H1 (cell line): ENCODE results near the gene JAK2. TPM values are rescaled to one million over a fixed set of nuclear protein-coding genes. Genes with fewer than 3 reads are reported as not detected.

Experiments
- CTCF ChIA-PET: fragments of 300-600 bp; sonication (Branson Sonifier 250); formaldehyde crosslinking; loops from one replicate; lab custom pipeline; 2021; ENCODE audit not compliant: partially characterized antibody; lab: Charles Lee
- POLR2A ChIA-PET: fragments of 300-600 bp; sonication (Branson Sonifier 250); formaldehyde crosslinking; loops from one replicate; lab custom pipeline; 2021; ENCODE audit warnings: inconsistent platforms; ENCODE audit not compliant: partially characterized antibody; lab: Charles Lee
- DNase-seq, 2 experiments: peaks; one replicate each; pipeline versions ENCODE4 v3.0.0 to v3.0.0-alpha.2; 2010 to 2022; ENCODE audit warnings: low spot score in 2 of 2, low read depth in 1 of 2, mixed read lengths in 1 of 2
- FAIRE-seq: peaks from 2 replicates; lab custom pipeline; 2011; peaks lifted over from hg19 to GRCh38; lab: Jason Lieb, UNC
- H2AFZ ChIP-seq: 2 replicates; pipeline ENCODE4 v1.8.1; 2012; ENCODE audit warnings: low read length, inconsistent platforms
- H2AK5ac ChIP-seq: 2 replicates; pipeline ENCODE4 v1.6.1; 2013; ENCODE audit warnings: low read depth, low read length
- H2BK120ac ChIP-seq: replicated peaks from 2 replicates; pipeline ENCODE3; 2013; ENCODE audit warnings: low read depth, low read length, inconsistent platforms
- H2BK12ac ChIP-seq: 2 replicates; pipeline ENCODE4 v1.6.1; 2013; ENCODE audit warnings: low read depth, low read length
- H2BK15ac ChIP-seq: 2 replicates; pipeline ENCODE4 v1.6.1; 2013; ENCODE audit warnings: low read length
- H2BK20ac ChIP-seq: 2 replicates; pipeline ENCODE4 v1.6.1; 2013; ENCODE audit warnings: low read length
- H2BK5ac ChIP-seq: 2 replicates; pipeline ENCODE4 v1.6.1; 2013; ENCODE audit warnings: low read depth, low read length
- H3K14ac ChIP-seq: 2 replicates; pipeline ENCODE4 v1.6.1; 2013; ENCODE audit warnings: inconsistent platforms; ENCODE audit not compliant: insufficient read length
- H3K18ac ChIP-seq: 2 replicates; pipeline ENCODE4 v1.6.1; 2013; ENCODE audit warnings: low read length; ENCODE audit errors: extremely low read depth
- H3K23ac ChIP-seq: 2 replicates; pipeline ENCODE4 v1.6.1; 2013; ENCODE audit warnings: inconsistent platforms; ENCODE audit not compliant: insufficient read length
- H3K23me2 ChIP-seq: 2 replicates; pipeline ENCODE4 v1.6.1; 2013; ENCODE audit warnings: low read depth, low read length
- H3K27ac ChIP-seq: 2 replicates; pipeline ENCODE4 v1.6.1; 2011; ENCODE audit warnings: low read depth, low read length, inconsistent platforms
- H3K27me3 ChIP-seq, 4 experiments: replicated peaks in 1 of 4; 1 replicate in 1 of 4; 2 replicates in 3 of 4; pipeline versions ENCODE4 v1.6.1 to v1.8.1; 2011 to 2013; ENCODE audit warnings: low read length in 3 of 4, mild to moderate bottlenecking in 3 of 4, inconsistent platforms in 2 of 4, mixed read lengths in 2 of 4, moderate library complexity in 1 of 4; ENCODE audit not compliant: control insufficient read depth in 3 of 4, insufficient read depth in 3 of 4; ENCODE audit errors: extremely low read depth in 1 of 4
- H3K36me3 ChIP-seq, 4 experiments: 2 replicates each; pipeline versions ENCODE4 v1.6.1 to v1.8.1; 2011 to 2013; ENCODE audit warnings: mild to moderate bottlenecking in 4 of 4, low read length in 3 of 4, moderate library complexity in 2 of 4, control low read depth in 1 of 4, inconsistent platforms in 1 of 4; ENCODE audit not compliant: insufficient read depth in 4 of 4, control insufficient read depth in 2 of 4
- H3K4ac ChIP-seq: replicated peaks from 2 replicates; pipeline ENCODE3; 2013; ENCODE audit warnings: low read length, low read depth, mixed read lengths, inconsistent platforms; ENCODE audit not compliant: insufficient read length
- H3K4me1 ChIP-seq, 4 experiments: replicated peaks in 1 of 4; 1 replicate in 1 of 4; 2 replicates in 3 of 4; pipeline versions ENCODE4 v1.6.1 to v1.8.1; 2011 to 2013; ENCODE audit warnings: low read length in 3 of 4, inconsistent platforms in 2 of 4, mixed read lengths in 1 of 4; ENCODE audit not compliant: insufficient read depth in 4 of 4, control insufficient read depth in 3 of 4
- H3K4me2 ChIP-seq, 2 experiments: 2 replicates each; pipeline versions ENCODE4 v1.6.1 to v1.8.1; 2011 to 2013; ENCODE audit warnings: low read depth in 2 of 2, low read length in 2 of 2, control low read depth in 1 of 2, inconsistent platforms in 1 of 2, mild to moderate bottlenecking in 1 of 2; ENCODE audit not compliant: insufficient read depth in 1 of 2
- H3K4me3 ChIP-seq, 4 experiments: fragments of 200-600, 300-600 bp in 1 of 4; sonication (generic), shearing (Covaris generic), sonication (Bioruptor Twin) in 1 of 4; 2 replicates each; pipeline versions ENCODE4 v1.5.1 to v1.8.1; 2011 to 2016; ENCODE audit warnings: low read length in 4 of 4, low read depth in 3 of 4, control low read depth in 2 of 4, inconsistent platforms in 2 of 4, mild to moderate bottlenecking in 2 of 4, mixed read lengths in 1 of 4, moderate library complexity in 1 of 4; ENCODE audit not compliant: insufficient read depth in 2 of 4; ENCODE audit errors: extremely low read depth in 1 of 4
- H3K56ac ChIP-seq: replicated peaks from 2 replicates; pipeline ENCODE3; 2013; ENCODE audit warnings: low read depth, mild to moderate bottlenecking, mixed read lengths, low read length, inconsistent platforms; ENCODE audit not compliant: insufficient read length
- H3K79me1 ChIP-seq: 2 replicates; pipeline ENCODE4 v1.6.1; 2013; ENCODE audit warnings: low read depth, low read length, control low read depth
- H3K79me2 ChIP-seq, 2 experiments: 2 replicates each; pipeline versions ENCODE4 v1.6.1 to v1.8.1; 2012 to 2013; ENCODE audit warnings: low read length in 2 of 2, mild to moderate bottlenecking in 2 of 2, inconsistent platforms in 1 of 2; ENCODE audit not compliant: insufficient read depth in 2 of 2, control insufficient read depth in 1 of 2
- H3K9ac ChIP-seq, 4 experiments: replicated peaks in 1 of 4; 1 replicate in 1 of 4; 2 replicates in 3 of 4; pipeline versions ENCODE4 v1.6.1 to v1.8.1; 2011 to 2013; ENCODE audit warnings: low read depth in 3 of 4, low read length in 3 of 4, control low read depth in 2 of 4, mild to moderate bottlenecking in 2 of 4, moderate library complexity in 2 of 4, inconsistent platforms in 1 of 4; ENCODE audit errors: extremely low read depth in 1 of 4
- H3K9me3 ChIP-seq, 2 experiments: 2 replicates each; pipeline versions ENCODE4 v1.6.1 to v1.8.1; 2012 to 2013; ENCODE audit warnings: mild to moderate bottlenecking in 2 of 2, moderate library complexity in 2 of 2, control low read depth in 1 of 2, inconsistent platforms in 1 of 2, low read depth in 1 of 2, low read length in 1 of 2, mixed read lengths in 1 of 2; ENCODE audit not compliant: insufficient read depth in 2 of 2
- H4K20me1 ChIP-seq, 2 experiments: replicated peaks in 1 of 2; 2 replicates each; pipeline versions ENCODE3 to v1.8.1; 2011 to 2013; ENCODE audit warnings: inconsistent platforms in 2 of 2, low read length in 2 of 2, mild to moderate bottlenecking in 1 of 2; ENCODE audit not compliant: insufficient read depth in 2 of 2, control insufficient read depth in 1 of 2
- H4K5ac ChIP-seq: 2 replicates; pipeline ENCODE4 v1.6.1; 2013; ENCODE audit warnings: low read length, low read depth, mixed read lengths, inconsistent platforms; ENCODE audit not compliant: insufficient read length
- H4K8ac ChIP-seq: 2 replicates; pipeline ENCODE4 v1.8.0; 2013; ENCODE audit warnings: mild to moderate bottlenecking, moderate library complexity, low read length, inconsistent platforms; ENCODE audit not compliant: insufficient read depth; ENCODE audit errors: extremely low read depth
- H4K91ac ChIP-seq: replicated peaks from 2 replicates; pipeline ENCODE3; 2013; ENCODE audit warnings: low read length, mixed read lengths, inconsistent platforms; ENCODE audit not compliant: insufficient read length
- JUND ChIP-seq: IDR thresholded peaks from 2 replicates; pipeline ENCODE4 v1.6.1; 2011; ENCODE audit warnings: mild to moderate bottlenecking, improper control_type of control experiment, low read length
- SP4 ChIP-seq: IDR thresholded peaks from 2 replicates; pipeline ENCODE4 v1.6.1; 2012; ENCODE audit warnings: low read length, inconsistent platforms
- WGBS, 2 experiments: shearing (Covaris generic) in 1 of 2; methylation state at CpG; one replicate each; pipeline versions ENCODE4 v1.1.6 to v1.1.7; 2013 to 2015; ENCODE audit warnings: low lambda C conversion rate in 2 of 2, mixed read lengths in 2 of 2, inconsistent platforms in 1 of 2, low coverage in 1 of 2, missing lambda C conversion rate in 1 of 2; ENCODE audit not compliant: insufficient replicate concordance in 2 of 2, insufficient coverage in 1 of 2, insufficient read length in 1 of 2; ENCODE audit errors: extremely low coverage in 1 of 2, missing lambda C conversion rate in 1 of 2; 5-methylcytosine and 5-hydroxymethylcytosine counted together
- polyA plus RNA-seq, 7 experiments: library from polyadenylated mRNA; depleted of rRNA in 3 of 7; stranded (reverse) in 5 of 7; unstranded in 2 of 7; fragments of >200 nt in 5 of 7; fragments of 200-250 nt in 2 of 7; gene quantifications; 1 replicate in 5 of 7; 2 replicates in 1 of 7; 4 replicates in 1 of 7; pipeline versions ENCODE4 v1.2.1 to v1.2.3, GENCODE V29; 2011 to 2013; ENCODE audit warnings: missing spikeins in 2 of 7, mixed read lengths in 2 of 7
- total RNA-seq: library from RNA; stranded (reverse); fragmentation: NEBNext Ultra II Directional; extraction: Animal tissue kit (Norgen Biotek cat#: 25700); gene quantifications from 2 replicates; pipeline ENCODE4 v1.2.1, GENCODE V29; 2021

JAK2 gene
- total and polyA plus RNA-seq, 2 of the 8 experiments (the other 6 are each of a cell fraction or from before 2014, with no cell fraction given): 0.50 to 2.1 TPM

- H2AFZ ChIP-seq: no peak overlapping the region
- no peak overlapping the region for H4K8ac ChIP-seq
- ChIA-PET CTCF (interaction anchor here (0.6 to 7.0 kb wide), 11 partner anchors 45 to 1849 kb away, joined by 3 to 76 read pairs (median 3); no protein-coding TSS in a partner anchor), POLR2A (interaction anchor here (1.2 kb wide), 1 partner anchor 228 kb away, joined by 3 read pairs; no protein-coding TSS in a partner anchor)
- TF ChIP-seq JUND (no peak), SP4 (no peak)
- H3K36me3 ChIP-seq: no peaks in the 10 kb centered on the region
- no peak overlapping the region for H3K56ac ChIP-seq
- no peak overlapping the region for H3K27ac ChIP-seq
- H2AK5ac ChIP-seq: no peak overlapping the region
- no peak overlapping the region for H3K4me3 ChIP-seq
- peak overlapping the region in 1 of 2 experiments; percentile 62; a peak in 1 of 4 replicates for H3K4me2 ChIP-seq
- no peak overlapping the region for H2BK5ac ChIP-seq
- FAIRE-seq (no peak), DNase-seq (no peak)
- no peak overlapping the region for H2BK20ac ChIP-seq
- H3K23ac ChIP-seq: no peak overlapping the region
- H3K4me1 ChIP-seq: peaks cover 0 to 3% (median 1%) of the 10 kb centered on the region in 4 experiments; a peak in 2 of 7 replicates
- no peaks in the 10 kb centered on the region for H3K9me3 ChIP-seq
- no peak overlapping the region for H4K91ac ChIP-seq
- no peak overlapping the region for H3K4ac ChIP-seq
- H2BK120ac ChIP-seq: no peak overlapping the region
- H2BK12ac ChIP-seq: no peak overlapping the region
- H4K5ac ChIP-seq: no peak overlapping the region
- H3K23me2 ChIP-seq: peaks cover 12% of the 10 kb centered on the region; the same call in 1 of the 2 replicates
- no peak overlapping the region for H2BK15ac ChIP-seq
- no peak overlapping the region for H3K18ac ChIP-seq
- H3K27me3 ChIP-seq: peaks cover 0 to 10% (median 4%) of the 10 kb centered on the region in 4 experiments; a peak in 3 of 7 replicates
- WGBS, 2 experiments: 94% methylated on average over 4 of the region's 4 CpGs; no CpG with 5 or more reads in 1 of the 2 experiments
- no peaks in the 10 kb centered on the region for H3K79me1 ChIP-seq
- H3K79me2 ChIP-seq: no peaks in the 10 kb centered on the region
- no peak overlapping the region for H3K9ac ChIP-seq
- no peaks in the 10 kb centered on the region for H4K20me1 ChIP-seq
- H3K14ac ChIP-seq: no peak overlapping the region
Measured at GRCh38 chr9:4986783-4987182, 1.7 kb downstream of the JAK2 start.
